ENCODE data around the gene CCDC24. TPM values are rescaled to one million over a fixed set of nuclear protein-coding genes. Genes with fewer than 3 reads are reported as not detected.

The CCDC24 gene
- polyA plus RNA-seq, 1 experiment, result 2.0 TPM

DNA sequence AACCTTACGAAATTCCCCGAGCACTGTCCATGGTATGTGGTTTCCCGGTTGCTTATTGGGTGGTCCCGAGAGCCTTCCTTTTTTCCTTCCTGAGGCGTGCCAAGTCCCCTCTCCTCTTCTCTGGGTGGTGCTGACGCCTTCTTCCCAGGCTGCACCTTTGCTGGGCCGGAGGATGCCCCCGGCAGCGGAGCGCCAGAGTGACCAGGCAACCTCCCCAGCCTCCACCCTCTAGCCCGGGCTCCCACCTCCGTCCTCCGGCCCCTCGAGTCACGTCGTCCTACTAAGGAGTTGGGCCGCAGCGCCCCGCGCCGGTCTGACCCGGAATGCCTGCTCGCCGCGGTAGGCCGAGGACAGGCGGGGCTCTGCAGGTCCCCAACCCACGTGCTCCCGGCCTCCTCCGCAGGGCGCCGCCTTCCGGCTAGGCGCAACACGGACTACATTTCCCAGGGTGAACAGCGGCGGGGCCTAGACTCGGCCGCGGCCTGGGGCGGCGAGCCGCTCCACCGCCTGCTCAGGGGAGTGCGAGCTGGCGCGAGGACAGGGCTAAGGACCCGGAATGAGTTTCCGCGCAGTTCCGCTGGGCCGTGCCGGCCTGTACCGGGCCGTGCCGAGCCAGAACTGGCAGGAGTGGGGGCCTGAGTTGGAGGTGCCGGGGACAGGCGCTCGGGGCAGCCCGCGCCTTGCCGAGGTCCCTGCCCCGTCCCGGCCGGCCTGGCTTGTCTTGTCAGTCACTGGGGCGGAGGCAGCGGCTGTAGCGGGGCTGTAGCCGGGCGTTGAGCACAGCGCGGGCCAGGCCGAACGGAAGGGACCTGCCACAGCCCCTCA lies 45.0 kb upstream of the CCDC24 start, which contains the start of gene IPO13:
TSS of gene IPO13 (plus strand) at position 715 of the 825 bp plus-strand sequence. CDS start 651 bp downstream, outside the sequence.
- H3K4me3 ChIP-seq (ENCODE audit: low read depth, low read length), result peak within 1 kb of the TSS; percentile 90
- H3K36me3 ChIP-seq (ENCODE audit: control insufficient read depth, insufficient read depth, low read length), result peaks cover 5% of the 10 kb centered on the region
- ChIA-PET CTCF (interaction anchor here (0.7 to 5.8 kb wide), 12 partner anchors 11 to 722 kb away, joined by 3 to 54 read pairs (median 4); partner anchors contain the start of gene ARTN), POLR2A (no interaction called here)
- no peaks in the 10 kb centered on the region for H3K27me3 ChIP-seq (ENCODE audit: control insufficient read depth, insufficient read depth, low read length)
- peak; percentile 68 for DNase-seq (ENCODE audit: low read depth)
- TF ChIP-seq CTCF (IDR thresholded peaks at IDR 0.05; ENCODE audit: insufficient read depth, low read depth, low read length), result peak; percentile 72

DNA sequence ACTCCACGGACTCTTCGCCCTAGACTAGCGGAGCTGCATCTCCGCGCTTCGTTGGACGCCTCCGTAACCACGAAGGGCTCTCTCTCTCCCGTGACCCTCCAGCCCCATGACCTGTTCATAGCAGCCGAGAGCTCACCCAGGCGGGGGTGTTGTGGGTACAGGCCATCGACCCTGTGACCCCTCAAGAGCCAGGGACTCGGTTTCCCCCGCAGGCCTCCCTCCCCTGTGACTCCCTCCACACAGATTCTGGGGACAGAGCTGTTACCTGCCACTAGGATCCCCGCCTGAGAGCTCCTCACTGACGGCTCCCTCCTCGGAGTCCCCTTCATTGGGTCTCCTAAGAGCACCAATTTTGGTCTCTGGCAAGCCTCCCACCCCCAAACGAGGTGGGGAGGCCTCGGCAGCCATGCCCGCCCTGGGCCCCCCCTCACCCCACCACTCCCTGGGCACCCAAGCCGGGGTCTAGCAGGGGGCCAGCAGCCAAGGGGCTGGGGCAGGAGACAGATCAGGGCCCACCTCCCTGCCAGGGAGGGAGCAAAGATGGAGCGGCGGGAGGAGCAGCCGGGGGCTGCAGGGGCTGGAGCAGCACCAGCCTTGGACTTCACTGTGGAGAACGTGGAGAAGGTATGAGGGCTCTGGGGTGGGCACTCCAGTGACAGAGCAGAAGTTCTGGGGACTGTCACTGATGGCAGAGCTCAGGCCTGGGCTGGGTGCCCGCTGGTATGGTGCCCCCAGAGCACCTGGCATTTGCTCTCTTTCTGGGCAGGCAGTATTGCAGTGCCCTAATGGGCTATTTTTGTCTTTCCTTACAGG lies 44.1 kb upstream of the CCDC24 start:
- Histone ChIP-seq H3K4me3 (ENCODE audit: low read depth, low read length) (peak overlapping the region; percentile 90), H3K36me3 (ENCODE audit: control insufficient read depth, insufficient read depth, low read length) (peaks cover 5% of the 10 kb centered on the region), H3K27me3 (ENCODE audit: control insufficient read depth, insufficient read depth, low read length) (no peaks in the 10 kb centered on the region)
- ChIA-PET POLR2A (interaction anchor here (0.5 to 0.6 kb wide), 2 partner anchors 90 to 244 kb away, joined by 4 to 6 read pairs; no protein-coding TSS in a partner anchor), CTCF (interaction anchor here (0.9 to 5.8 kb wide), 5 partner anchors 12 to 723 kb away, joined by 3 to 54 read pairs (median 5); partner anchors contain the start of gene ARTN)
- TF ChIP-seq CTCF (IDR thresholded peaks at IDR 0.05; ENCODE audit: insufficient read depth, low read depth, low read length), result no peak; the same call in 1 of the 2 replicates
- DNase-seq (ENCODE audit: low read depth), result no peak

- Histone ChIP-seq H3K36me3 (ENCODE audit: control insufficient read depth, insufficient read depth, low read length) (peaks cover 5% of the 10 kb centered on the region), H3K27me3 (ENCODE audit: control insufficient read depth, insufficient read depth, low read length) (no peaks in the 10 kb centered on the region), H3K4me3 (ENCODE audit: low read depth, low read length) (peak overlapping the region; percentile 90)
- no peak for TF ChIP-seq CTCF (IDR thresholded peaks at IDR 0.05; ENCODE audit: insufficient read depth, low read depth, low read length)
- ChIA-PET POLR2A (no interaction called here), CTCF (interaction anchor here (3.0 to 5.8 kb wide), 3 partner anchors 12 to 183 kb away, joined by 12 to 54 read pairs (median 42); partner anchors contain the start of gene ARTN)
- DNase-seq (ENCODE audit: low read depth), result no peak
These were observed 43.4 kb upstream of the CCDC24 start for GRCh38 chr1:43947874-43948437.

- Histone ChIP-seq H3K36me3 (ENCODE audit: control insufficient read depth, insufficient read depth, low read length) (peaks cover 5% of the 10 kb centered on the region), H3K27me3 (ENCODE audit: control insufficient read depth, insufficient read depth, low read length) (no peaks in the 10 kb centered on the region), H3K4me3 (ENCODE audit: low read depth, low read length) (no peak overlapping the region)
- ChIA-PET POLR2A (no interaction called here), CTCF (interaction anchor here (3.0 kb wide), 1 partner anchor 15 kb away, joined by 12 read pairs; no protein-coding TSS in a partner anchor)
- no peak for DNase-seq (ENCODE audit: low read depth)
- TF ChIP-seq CTCF (IDR thresholded peaks at IDR 0.05; ENCODE audit: insufficient read depth, low read depth, low read length), result no peak
These were observed 41.7 kb upstream of the CCDC24 start for GRCh38 chr1:43949678-43950077.

All from BJ (cell line).